ENCODE measurements around the gene RXYLT1.
"Not testable (repeated sequence)": the region's sequence is repeated elsewhere in the genome, so short reads cannot be mapped to it uniquely, and the experiment has no call there.

Gene RXYLT1, protein sequence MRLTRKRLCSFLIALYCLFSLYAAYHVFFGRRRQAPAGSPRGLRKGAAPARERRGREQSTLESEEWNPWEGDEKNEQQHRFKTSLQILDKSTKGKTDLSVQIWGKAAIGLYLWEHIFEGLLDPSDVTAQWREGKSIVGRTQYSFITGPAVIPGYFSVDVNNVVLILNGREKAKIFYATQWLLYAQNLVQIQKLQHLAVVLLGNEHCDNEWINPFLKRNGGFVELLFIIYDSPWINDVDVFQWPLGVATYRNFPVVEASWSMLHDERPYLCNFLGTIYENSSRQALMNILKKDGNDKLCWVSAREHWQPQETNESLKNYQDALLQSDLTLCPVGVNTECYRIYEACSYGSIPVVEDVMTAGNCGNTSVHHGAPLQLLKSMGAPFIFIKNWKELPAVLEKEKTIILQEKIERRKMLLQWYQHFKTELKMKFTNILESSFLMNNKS

DNA sequence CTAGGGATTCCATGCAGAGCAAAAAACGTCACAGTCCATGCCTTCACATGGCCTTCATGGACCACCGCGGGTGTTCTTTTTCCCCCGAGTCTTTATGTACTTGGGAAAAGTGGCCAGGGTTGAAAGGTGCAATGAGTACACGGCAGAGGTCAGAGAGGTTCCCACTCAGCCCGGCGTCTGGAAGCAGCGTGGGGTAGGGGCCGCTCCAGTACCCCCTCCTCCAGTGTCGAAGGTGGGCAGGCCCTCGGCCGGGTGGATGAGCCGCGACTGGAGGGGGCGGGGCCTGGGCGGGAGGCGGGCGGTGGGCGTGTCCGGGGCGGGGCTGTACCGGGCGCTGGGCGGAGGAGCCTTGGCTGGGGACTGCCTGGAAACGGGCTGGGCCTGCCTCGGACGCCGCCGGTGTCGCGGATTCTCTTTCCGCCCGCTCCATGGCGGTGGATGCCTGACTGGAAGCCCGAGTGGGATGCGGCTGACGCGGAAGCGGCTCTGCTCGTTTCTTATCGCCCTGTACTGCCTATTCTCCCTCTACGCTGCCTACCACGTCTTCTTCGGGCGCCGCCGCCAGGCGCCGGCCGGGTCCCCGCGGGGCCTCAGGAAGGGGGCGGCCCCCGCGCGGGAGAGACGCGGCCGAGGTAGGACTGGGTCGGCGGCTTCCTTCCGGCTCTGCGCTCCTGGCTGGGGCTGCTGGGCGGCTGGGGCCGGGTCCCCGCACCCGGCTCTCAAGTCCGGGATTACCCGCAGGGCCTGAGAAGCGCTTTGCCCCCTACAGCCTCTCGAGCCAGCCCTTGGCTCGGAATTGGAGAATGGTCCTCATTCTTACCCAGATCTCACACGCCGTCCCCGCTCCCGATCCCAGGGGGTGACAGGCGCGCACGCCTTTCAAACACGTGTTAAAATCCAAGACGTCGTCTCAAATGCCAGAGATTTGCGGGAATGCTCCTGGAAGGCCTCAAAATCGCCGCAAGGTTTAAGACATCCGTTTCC, at the start of gene RXYLT1:
Gene RXYLT1 (plus strand): TSS at position 412 of the 984 bp plus-strand sequence. CDS start 52 bp downstream, at position 464.
- DNase-seq (ENCODE audit: low read depth), result peak; percentile 74

- not testable (repeated sequence) for DNase-seq (ENCODE audit: low read depth)
Measured at GRCh38 chr12:63732779-63733178, 46.9 kb upstream of the RXYLT1 start.

DNA sequence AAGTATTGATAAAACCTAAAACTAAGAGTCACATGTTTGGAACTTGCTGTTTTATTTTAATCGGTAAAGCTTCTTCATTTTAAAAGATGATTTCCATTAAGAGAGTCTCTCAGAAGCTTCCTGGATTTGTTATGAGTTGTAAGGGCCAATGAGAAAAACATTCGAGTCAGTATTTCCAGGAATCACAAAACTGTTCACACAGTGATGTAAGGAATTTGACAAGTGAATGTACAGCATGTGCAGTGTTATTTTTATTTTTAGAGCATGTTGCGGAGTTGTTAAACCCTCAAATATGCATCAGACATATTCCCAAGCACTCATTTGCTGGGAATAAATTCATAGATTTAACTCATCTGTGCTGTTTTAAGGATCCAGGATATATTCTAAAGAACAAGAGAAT, 46.1 kb upstream of the RXYLT1 start:
- DNase-seq (ENCODE audit: low read depth), result not testable (repeated sequence)

DNA sequence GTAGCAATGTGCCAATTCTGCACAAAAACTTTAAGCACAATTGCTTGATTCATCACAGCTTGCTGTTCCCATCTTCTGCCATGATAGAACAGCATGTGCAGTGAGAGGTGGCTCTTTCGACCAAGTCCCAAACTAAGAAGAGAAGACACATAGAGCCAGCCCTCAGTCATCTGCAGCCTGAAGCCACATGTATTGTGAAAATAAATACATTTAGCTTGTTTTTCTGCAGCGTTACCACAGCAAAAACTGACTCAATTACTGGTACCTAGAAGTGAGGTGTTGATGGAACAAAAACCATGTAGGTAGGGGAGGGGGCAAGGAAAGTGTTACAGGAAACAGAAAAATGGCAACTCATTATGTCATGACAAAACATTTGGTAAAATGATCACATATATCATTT, 39.2 kb upstream of the RXYLT1 start:
- DNase-seq (ENCODE audit: low read depth), result not testable (repeated sequence)

- DNase-seq (ENCODE audit: low read depth), result not testable (repeated sequence)
Measured at GRCh38 chr12:63741431-63741830, 38.3 kb upstream of the RXYLT1 start.

- not testable (repeated sequence) for DNase-seq (ENCODE audit: low read depth)
Measured at GRCh38 chr12:63744110-63744509, 35.6 kb upstream of the RXYLT1 start.

- DNase-seq (ENCODE audit: low read depth), result not testable (repeated sequence)
Measured at GRCh38 chr12:63746470-63746869, 33.2 kb upstream of the RXYLT1 start.

GRCh38 chr12:63747136-63747535, 32.6 kb upstream of the RXYLT1 start:
- not testable (repeated sequence) for DNase-seq (ENCODE audit: low read depth)

- DNase-seq (ENCODE audit: low read depth), result no peak
Measured at GRCh38 chr12:63747553-63747952, 32.2 kb upstream of the RXYLT1 start.

DNA sequence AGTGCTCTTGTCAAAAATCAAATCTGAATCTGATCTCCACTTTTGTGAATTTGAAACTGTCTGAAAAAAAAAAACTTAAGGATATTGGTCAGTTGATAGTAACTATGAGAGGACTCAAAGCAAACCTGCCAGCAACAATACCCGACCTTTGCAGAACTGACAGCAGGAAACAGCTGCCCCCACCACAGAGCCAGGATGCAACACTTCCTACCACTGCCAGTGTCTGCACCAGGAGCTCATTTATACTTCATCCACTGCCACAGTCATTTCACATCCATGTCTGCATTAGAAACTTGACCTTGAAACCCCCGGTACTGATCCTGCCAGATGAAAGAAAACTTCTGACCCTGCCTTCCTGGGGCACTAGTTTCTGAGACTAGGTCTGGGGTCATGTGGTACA, 27.4 kb upstream of the RXYLT1 start:
- DNase-seq (ENCODE audit: low read depth), result no peak

GRCh38 chr12:63752841-63753240, 26.9 kb upstream of the RXYLT1 start:
- no peak for DNase-seq (ENCODE audit: low read depth)

DNA sequence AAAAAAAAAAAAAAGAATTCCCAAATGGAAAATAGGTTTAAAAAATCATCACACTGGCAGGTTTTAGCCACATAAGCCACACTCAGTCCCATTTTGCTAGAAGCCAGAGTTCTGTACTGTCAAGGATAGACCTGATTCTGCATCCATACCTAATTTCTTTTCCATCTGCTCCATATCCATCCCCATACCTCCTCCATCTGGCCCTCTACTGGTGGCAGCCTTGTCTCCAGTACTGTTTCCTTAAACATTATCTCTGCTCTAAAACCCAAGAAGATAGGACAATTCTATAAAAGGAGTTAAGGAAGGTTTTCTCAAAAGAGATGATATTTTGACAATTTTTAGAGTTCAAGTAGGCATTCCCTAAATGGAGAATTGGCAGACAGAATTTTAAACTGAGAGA, 26.0 kb upstream of the RXYLT1 start:
- DNase-seq (ENCODE audit: low read depth), result no peak

GRCh38 chr12:63764481-63764880, 15.2 kb upstream of the RXYLT1 start:
- no peak for DNase-seq (ENCODE audit: low read depth)

GRCh38 chr12:63766498-63766897, 13.2 kb upstream of the RXYLT1 start:
- DNase-seq (ENCODE audit: low read depth), result no peak

GRCh38 chr12:63770375-63770774, 9.3 kb upstream of the RXYLT1 start:
- no peak for DNase-seq (ENCODE audit: low read depth)

DNA sequence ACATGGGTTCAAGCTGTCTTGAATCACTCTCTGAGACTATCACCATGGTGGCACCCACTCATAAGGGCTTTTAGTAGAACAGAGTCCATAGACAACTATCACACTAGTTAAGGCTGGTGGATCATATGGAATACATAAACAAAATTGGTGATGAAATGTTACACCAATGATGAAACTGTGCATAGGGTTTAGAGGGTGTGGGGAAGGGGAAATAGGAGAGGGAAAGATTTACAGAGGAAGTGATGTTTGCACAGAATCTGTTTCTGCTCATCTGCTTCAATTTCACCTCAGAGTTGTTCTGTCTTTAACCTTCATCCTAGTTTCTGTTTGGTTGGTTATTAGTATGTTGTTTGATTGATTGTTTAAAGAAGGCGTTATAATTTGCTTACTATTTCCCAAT, 2.4 kb upstream of the RXYLT1 start:
- DNase-seq (ENCODE audit: low read depth), result no peak

GRCh38 chr12:63782466-63782865, 2.8 kb downstream of the RXYLT1 start:
- DNase-seq (ENCODE audit: low read depth), result no peak

GRCh38 chr12:63787306-63787705, 7.6 kb downstream of the RXYLT1 start:
- no peak for DNase-seq (ENCODE audit: low read depth)

DNA sequence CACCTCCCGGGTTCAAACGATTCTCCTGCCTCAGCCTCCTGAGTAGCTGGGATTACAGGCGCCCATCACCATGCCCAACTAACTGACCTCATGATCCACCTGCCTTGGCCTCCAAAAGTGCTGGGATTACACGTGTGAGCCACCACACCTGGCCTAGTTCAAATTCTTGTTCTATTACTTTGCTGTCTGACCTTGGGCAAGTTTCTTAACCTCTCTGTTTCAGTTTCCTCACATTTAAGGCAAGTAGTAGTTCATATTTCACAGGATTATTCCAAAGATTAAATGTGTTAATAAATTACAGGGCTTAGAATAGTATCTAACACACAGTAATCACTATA, 10.9 kb downstream of the RXYLT1 start:
- DNase-seq (ENCODE audit: low read depth), result no peak

DNA sequence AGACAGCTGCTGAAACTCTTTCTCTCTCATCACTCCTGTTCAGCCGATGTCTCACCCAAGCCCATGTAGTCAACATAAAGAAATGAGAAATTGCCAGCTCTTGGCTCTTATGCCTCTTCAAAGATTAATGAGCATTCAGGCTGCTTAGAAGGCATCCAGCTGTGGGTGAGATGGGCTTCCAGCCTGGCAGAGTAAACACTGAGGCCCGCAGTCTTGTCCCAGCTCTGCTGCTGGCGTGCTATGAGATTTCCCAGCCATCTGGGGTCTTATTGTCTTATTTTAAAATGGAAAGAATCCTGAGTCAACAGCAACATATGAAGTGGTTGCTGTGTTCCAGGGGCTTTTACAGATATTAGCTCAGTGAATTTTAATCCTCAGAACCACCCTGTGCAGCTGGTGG, 12.6 kb downstream of the RXYLT1 start:
- DNase-seq (ENCODE audit: low read depth), result no peak

DNA sequence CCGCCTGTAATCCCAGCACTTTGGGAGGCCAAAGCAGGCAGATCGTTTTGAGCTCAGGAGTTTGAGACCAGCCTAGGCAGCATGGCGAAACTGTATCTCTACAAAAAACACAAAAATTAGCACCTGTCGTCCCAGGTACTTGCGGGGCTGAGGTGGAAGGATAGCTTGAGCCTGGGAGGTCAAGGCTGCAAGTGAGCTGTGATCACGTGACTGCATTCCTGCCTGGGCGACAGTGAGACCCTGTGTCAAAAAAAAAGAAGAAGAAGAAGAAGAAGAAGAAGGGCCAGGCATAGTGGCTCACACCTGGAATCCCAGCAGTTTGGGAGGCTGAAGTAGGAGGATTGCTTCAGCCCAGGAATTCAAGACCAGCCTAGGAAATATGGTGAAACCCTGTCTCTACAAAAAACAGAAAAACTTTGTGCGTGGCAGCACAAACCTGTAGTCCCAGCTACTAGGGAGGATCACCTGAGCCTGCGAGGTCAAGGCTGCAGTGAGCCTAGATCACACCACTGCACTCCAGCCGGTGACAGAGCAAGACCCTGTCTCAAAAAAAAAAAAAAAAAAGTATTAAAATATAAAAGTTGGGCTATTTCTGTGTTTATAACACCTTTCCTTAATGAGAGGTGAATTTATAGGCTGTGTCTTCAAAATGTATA, 15.5 kb downstream of the RXYLT1 start:
- no peak for DNase-seq (ENCODE audit: low read depth)

GRCh38 chr12:63795944-63796343, 16.2 kb downstream of the RXYLT1 start:
- DNase-seq (ENCODE audit: low read depth), result no peak

All from stimulated activated CD8-positive, alpha-beta memory T cell treated with anti-CD3 and anti-CD28 coated beads, Interleukin-4, amount 100 ng/mL, for 24 hours (primary cell).